OCI-LY7 (cell line): Measurements from ENCODE around the gene PLPPR4. TPM values are rescaled to one million over a fixed set of nuclear protein-coding genes. Genes with fewer than 3 reads are reported as not detected.

ENCODE experiments used
- BruUV-seq: library from RNA; stranded (reverse); fragments of 400-500 nt; replicated peaks from 2 replicates; lab custom pipeline; 2021; lab: Mats Ljungman, UMichigan
- CTCF ChIA-PET: fragments of 300-600 bp; sonication (Branson Sonifier 250); formaldehyde crosslinking; loops from one replicate; lab custom pipeline; 2022; ENCODE audit warnings: antibody characterized with exemption; ENCODE audit not compliant: unreplicated experiment; lab: Charles Lee
- POLR2A ChIA-PET: fragments of 300-600 bp; sonication (Branson Sonifier 250); formaldehyde crosslinking; loops from one replicate; lab custom pipeline; 2022; ENCODE audit warnings: antibody characterized with exemption; lab: Charles Lee
- DNase-seq: peaks from one replicate; pipeline ENCODE4 v3.0.0-alpha.2; 2015; ENCODE audit warnings: low spot score
- H2AFZ ChIP-seq: fragments of 200-600 bp; sonication (generic), shearing (Covaris generic); 2 replicates; pipeline ENCODE4 v1.6.1; 2014; ENCODE audit warnings: mild to moderate bottlenecking, antibody characterized with exemption, low read length, moderate library complexity
- H3K27ac ChIP-seq: fragments of 200-600 bp; sonication (generic); 2 replicates; pipeline ENCODE4 v1.5.1; 2014; ENCODE audit warnings: mixed run types, low read depth, mild to moderate bottlenecking, moderate library complexity, low read length, inconsistent platforms; ENCODE audit not compliant: poor library complexity, severe bottlenecking
- H3K36me3 ChIP-seq: fragments of 200-600 bp; sonication (generic); 2 replicates; pipeline ENCODE4 v1.6.1; 2014; ENCODE audit warnings: mild to moderate bottlenecking, antibody characterized with exemption, low read length, moderate library complexity, mixed read lengths; ENCODE audit not compliant: insufficient read depth
- H3K4me1 ChIP-seq: fragments of 200-600 bp; sonication (generic); 2 replicates; pipeline ENCODE4 v1.5.1; 2014; ENCODE audit warnings: mild to moderate bottlenecking, low read length; ENCODE audit not compliant: insufficient read depth, poor library complexity, severe bottlenecking
- H3K4me2 ChIP-seq: fragments of 200-600 bp; sonication (generic); 2 replicates; pipeline ENCODE4 v1.6.1; 2014; ENCODE audit warnings: mild to moderate bottlenecking, low read length
- H3K4me3 ChIP-seq: fragments of 200-600 bp; sonication (generic); 2 replicates; pipeline ENCODE4 v1.5.1; 2014; ENCODE audit warnings: mild to moderate bottlenecking, low read depth, low read length; ENCODE audit not compliant: poor library complexity, severe bottlenecking
- H3K79me2 ChIP-seq: fragments of 200-600 bp; sonication (generic); 2 replicates; pipeline ENCODE4 v1.6.1; 2016; ENCODE audit warnings: low read depth, mild to moderate bottlenecking, low read length, moderate library complexity, mixed read lengths; ENCODE audit not compliant: insufficient read depth
- H3K9me2 ChIP-seq: fragments of 200-600 bp; sonication (generic); 2 replicates; pipeline ENCODE4 v1.6.1; 2016; ENCODE audit warnings: mild to moderate bottlenecking, low read length, mixed read lengths; ENCODE audit not compliant: insufficient read depth
- H3K9me3 ChIP-seq: fragments of 200-600 bp; sonication (generic); 2 replicates; pipeline ENCODE4 v1.6.1; 2014; ENCODE audit warnings: mild to moderate bottlenecking, mixed run types, low read length, mixed read lengths
- H4K20me1 ChIP-seq: fragments of 200-600 bp; sonication (generic); 2 replicates; pipeline ENCODE4 v1.6.1; 2014; ENCODE audit warnings: mild to moderate bottlenecking, antibody characterized with exemption, low read length, moderate library complexity, mixed read lengths; ENCODE audit not compliant: insufficient read depth
- EZH2phosphoT487 ChIP-seq: fragments of 200-600 bp; sonication (generic); IDR thresholded peaks from 2 replicates; pipeline ENCODE4 v1.6.1; 2018; ENCODE audit warnings: low read depth, borderline replicate concordance, mild to moderate bottlenecking, mixed run types, antibody characterized with exemption, low read length, moderate library complexity, mixed read lengths
- intact Hi-C: fragments of 100-400 bp; cut with micrococcal nuclease; formaldehyde crosslinking; loops from one replicate; pipeline ENCODE4 v1.10.0; 2022; ENCODE audit not compliant: unreplicated experiment
- total RNA-seq, 2 experiments: library from RNA; depleted of rRNA in 1 of 2; stranded (reverse); fragments of >200 nt in 1 of 2; shearing (Covaris generic) in 1 of 2; gene quantifications; 2 replicates each; pipeline ENCODE4 v1.2.3, GENCODE V29; 2014 to 2022
- TF ChIP-seq, protein P1 (sequence below): fragments of 200-600 bp; sonication (generic); conservative IDR thresholded peaks from 2 replicates; pipeline ENCODE4 v1.5.1; 2014; ENCODE audit warnings: mild to moderate bottlenecking, antibody characterized with exemption, low read length, moderate library complexity, mixed read lengths

The PLPPR4 gene
- total RNA-seq, 2 experiments from 2014 or later = not detected

DNA sequence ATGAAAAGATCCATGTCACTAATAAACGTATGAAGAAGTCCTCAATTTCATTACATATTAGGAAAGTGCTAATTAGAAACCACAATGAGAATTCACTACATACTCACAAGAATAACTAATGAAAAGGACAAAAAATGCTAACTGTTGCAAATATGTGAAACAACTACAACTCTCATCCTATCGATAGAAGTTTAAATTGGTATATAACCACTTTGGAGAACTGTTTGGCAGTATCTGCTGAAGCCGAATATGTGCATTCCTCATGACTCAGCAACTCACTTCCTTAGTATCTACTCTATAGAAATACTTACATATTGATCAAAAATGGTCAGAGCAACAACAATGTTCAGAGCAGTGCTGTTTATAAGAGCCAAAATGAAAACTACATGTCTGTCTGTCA, 66.8 kb downstream of the PLPPR4 start:
- H3K4me2 ChIP-seq = no peak overlapping the region
- DNase-seq = no peak
- no peak overlapping the region for H3K27ac ChIP-seq
- no peaks in the 10 kb centered on the region for H3K9me3 ChIP-seq
- H4K20me1 ChIP-seq = no peaks in the 10 kb centered on the region
- H3K36me3 ChIP-seq = no peaks in the 10 kb centered on the region
- CTCF ChIA-PET = no interaction called here
- TF ChIP-seq EZH2phosphoT487 = no peak
- TF ChIP-seq, protein P1, sequence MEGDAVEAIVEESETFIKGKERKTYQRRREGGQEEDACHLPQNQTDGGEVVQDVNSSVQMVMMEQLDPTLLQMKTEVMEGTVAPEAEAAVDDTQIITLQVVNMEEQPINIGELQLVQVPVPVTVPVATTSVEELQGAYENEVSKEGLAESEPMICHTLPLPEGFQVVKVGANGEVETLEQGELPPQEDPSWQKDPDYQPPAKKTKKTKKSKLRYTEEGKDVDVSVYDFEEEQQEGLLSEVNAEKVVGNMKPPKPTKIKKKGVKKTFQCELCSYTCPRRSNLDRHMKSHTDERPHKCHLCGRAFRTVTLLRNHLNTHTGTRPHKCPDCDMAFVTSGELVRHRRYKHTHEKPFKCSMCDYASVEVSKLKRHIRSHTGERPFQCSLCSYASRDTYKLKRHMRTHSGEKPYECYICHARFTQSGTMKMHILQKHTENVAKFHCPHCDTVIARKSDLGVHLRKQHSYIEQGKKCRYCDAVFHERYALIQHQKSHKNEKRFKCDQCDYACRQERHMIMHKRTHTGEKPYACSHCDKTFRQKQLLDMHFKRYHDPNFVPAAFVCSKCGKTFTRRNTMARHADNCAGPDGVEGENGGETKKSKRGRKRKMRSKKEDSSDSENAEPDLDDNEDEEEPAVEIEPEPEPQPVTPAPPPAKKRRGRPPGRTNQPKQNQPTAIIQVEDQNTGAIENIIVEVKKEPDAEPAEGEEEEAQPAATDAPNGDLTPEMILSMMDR = no peak
- no peaks in the 10 kb centered on the region for H3K4me1 ChIP-seq
- no peak overlapping the region for H2AFZ ChIP-seq
- H3K9me2 ChIP-seq = no peaks in the 10 kb centered on the region
- POLR2A ChIA-PET = interaction anchor here (0.7 kb wide), 1 partner anchor 372 kb away, joined by 3 read pairs; no protein-coding TSS in a partner anchor
- no peak overlapping the region for H3K4me3 ChIP-seq
- intact Hi-C loops = no loop called here
- BruUV-seq = no TSS peak
- H3K79me2 ChIP-seq = no peaks in the 10 kb centered on the region

DNA sequence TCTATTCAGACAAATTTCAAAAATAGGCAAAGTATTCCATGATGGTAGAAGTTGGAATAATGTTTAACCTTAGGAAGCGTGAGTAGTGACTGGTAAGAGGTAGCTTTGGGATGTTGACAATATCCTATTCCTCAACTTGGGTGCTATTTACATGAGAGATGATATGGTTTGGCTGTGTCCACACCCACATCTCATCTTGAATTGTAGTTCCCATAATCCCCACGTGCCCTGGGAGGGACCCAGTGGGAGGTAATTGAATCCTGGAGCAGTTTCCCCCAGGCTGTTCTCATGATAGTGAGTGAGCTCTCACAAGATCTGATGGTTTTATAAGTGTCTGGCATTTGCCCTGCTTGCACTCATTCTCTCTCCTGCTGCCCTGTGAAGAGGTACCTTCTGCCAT, 67.3 kb downstream of the PLPPR4 start:
- Histone ChIP-seq H3K4me2 (no peak overlapping the region), H3K9me2 (no peaks in the 10 kb centered on the region), H3K4me1 (no peaks in the 10 kb centered on the region), H2AFZ (no peak overlapping the region), H3K36me3 (no peaks in the 10 kb centered on the region), H3K9me3 (no peaks in the 10 kb centered on the region), H3K27ac (no peak overlapping the region), H3K4me3 (no peak overlapping the region), H4K20me1 (no peaks in the 10 kb centered on the region), H3K79me2 (no peaks in the 10 kb centered on the region)
- BruUV-seq = no TSS peak
- no peak for DNase-seq
- TF ChIP-seq EZH2phosphoT487 = no peak
- TF ChIP-seq, protein P1 = no peak
- ChIA-PET POLR2A (interaction anchor here (0.7 kb wide), 1 partner anchor 372 kb away, joined by 3 read pairs; no protein-coding TSS in a partner anchor), CTCF (no interaction called here)
- intact Hi-C loops = no loop called here

DNA sequence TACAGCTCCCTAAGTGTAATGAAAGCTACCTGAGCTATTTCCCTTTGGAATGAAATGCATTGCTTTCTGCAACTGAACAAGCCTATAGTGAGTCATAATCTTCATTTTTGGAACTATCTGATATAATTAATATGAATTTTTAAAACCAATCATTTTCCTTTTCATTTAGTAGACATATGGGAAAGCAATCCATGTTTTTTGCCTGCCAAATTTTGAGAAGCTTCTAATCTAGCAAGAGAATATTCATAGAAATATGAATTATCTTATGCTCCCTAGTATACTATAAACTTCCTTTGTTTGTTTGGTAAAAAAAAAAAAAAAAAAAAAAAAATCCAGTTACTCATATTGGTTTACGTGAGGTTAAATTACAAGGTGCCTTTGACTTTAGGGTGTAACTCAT, 68.3 kb downstream of the PLPPR4 start:
- ChIA-PET CTCF (no interaction called here), POLR2A (interaction anchor here (0.6 kb wide), 3 partner anchors 36 to 1076 kb away, joined by 3 read pairs; no protein-coding TSS in a partner anchor)
- Histone ChIP-seq H3K9me3 (no peaks in the 10 kb centered on the region), H3K4me2 (no peak overlapping the region), H4K20me1 (no peaks in the 10 kb centered on the region), H3K9me2 (no peaks in the 10 kb centered on the region), H3K4me1 (no peaks in the 10 kb centered on the region), H3K79me2 (no peaks in the 10 kb centered on the region), H2AFZ (no peak overlapping the region), H3K27ac (no peak overlapping the region), H3K4me3 (no peak overlapping the region), H3K36me3 (no peaks in the 10 kb centered on the region)
- no TSS peak for BruUV-seq
- TF ChIP-seq, protein P1 = no peak
- no peak for TF ChIP-seq EZH2phosphoT487
- intact Hi-C loops = no loop called here
- DNase-seq = no peak
